Vagina (tissue), 2 donors: ENCODE measurements around the gene CCL26.

Experiments
- CTCF ChIP-seq, 3 experiments: fragments of 450-650 bp in 2 of 3; fragments of 200-600 bp in 1 of 3; sonication (generic) in 1 of 3; IDR thresholded peaks; one replicate each; pipeline ENCODE4 v1.5.1; 2017 to 2019; ENCODE audit warnings: antibody characterized with exemption in 3 of 3, mild to moderate bottlenecking in 2 of 3, moderate library complexity in 2 of 3
- POLR2A ChIP-seq, 2 donors: fragments of 450-650 bp; IDR thresholded peaks; one replicate each; pipeline ENCODE4 v1.6.1; 2017; ENCODE audit warnings: antibody characterized with exemption in 2 of 2, mild to moderate bottlenecking in 2 of 2, moderate library complexity in 2 of 2
- POLR2AphosphoS5 ChIP-seq, 2 donors: sonication (generic); formaldehyde crosslinking; IDR thresholded peaks; one replicate each; pipeline ENCODE4 v1.9.0; 2017; ENCODE audit warnings: antibody characterized with exemption in 2 of 2, mild to moderate bottlenecking in 2 of 2, low read depth in 1 of 2; ENCODE audit not compliant: insufficient read depth in 1 of 2

GRCh38 chr7:75771224-75771623, 787 bp downstream of the CCL26 start:
- no peak for TF ChIP-seq POLR2AphosphoS5 (IDR thresholded peaks at IDR 0.05; ENCODE audit: insufficient read depth in 1 of 2, low read depth in 1 of 2)
- no peak for TF ChIP-seq CTCF (IDR thresholded peaks at IDR 0.05)
- TF ChIP-seq POLR2A (IDR thresholded peaks at IDR 0.05) = no peak
